KMS-11 (cell line): ENCODE measurements around the gene APLN.

Source experiments
- H2AFZ ChIP-seq: fragments of 200-600 bp; sonication (generic); 2 replicates; pipeline ENCODE4 v1.6.1; 2016; ENCODE audit warnings: antibody characterized with exemption, mixed run types, low read depth
- H3K27ac ChIP-seq: fragments of 200-600 bp; sonication (generic); 2 replicates; pipeline ENCODE4 v1.6.1; 2016; ENCODE audit warnings: mild to moderate bottlenecking, mixed run types
- H3K27me3 ChIP-seq: fragments of 200-600 bp; sonication (generic); 2 replicates; pipeline ENCODE4 v1.6.1; 2017; ENCODE audit warnings: mild to moderate bottlenecking, low read depth, mixed run types, moderate library complexity; ENCODE audit not compliant: insufficient read depth
- H3K36me3 ChIP-seq: fragments of 200-600 bp; sonication (generic); 2 replicates; pipeline ENCODE4 v1.6.1; 2017; ENCODE audit warnings: mild to moderate bottlenecking, mixed run types; ENCODE audit not compliant: insufficient read depth
- H3K4me1 ChIP-seq: fragments of 200-600 bp; sonication (generic); 2 replicates; pipeline ENCODE4 v1.6.1; 2016; ENCODE audit warnings: mild to moderate bottlenecking, low read depth, mixed run types; ENCODE audit not compliant: poor library complexity, severe bottlenecking
- H3K4me2 ChIP-seq: fragments of 200-600 bp; sonication (generic); 2 replicates; pipeline ENCODE4 v1.7.0; 2016; ENCODE audit warnings: mild to moderate bottlenecking, mixed run types
- H3K4me3 ChIP-seq: fragments of 200-600 bp; sonication (generic); IDR thresholded peaks from 2 replicates; pipeline ENCODE4 v1.6.1; 2017; ENCODE audit warnings: low read depth, low read length, mixed read lengths; ENCODE audit not compliant: insufficient read depth
- H3K79me2 ChIP-seq: fragments of 200-600 bp; sonication (generic); 2 replicates; pipeline ENCODE4 v1.6.1; 2016; ENCODE audit warnings: low read depth, mixed run types; ENCODE audit not compliant: insufficient read depth
- H3K9ac ChIP-seq: fragments of 200-600 bp; sonication (generic); 2 replicates; pipeline ENCODE4 v1.6.1; 2016; ENCODE audit warnings: mild to moderate bottlenecking, mixed run types
- H4K20me1 ChIP-seq: fragments of 200-600 bp; sonication (generic); 2 replicates; pipeline ENCODE4 v1.6.1; 2016; ENCODE audit warnings: mild to moderate bottlenecking, mixed run types; ENCODE audit not compliant: insufficient read depth
- CTCF ChIP-seq: fragments of 200-600 bp; sonication (generic); conservative IDR thresholded peaks from 2 replicates; pipeline ENCODE4 v1.6.1; 2017; ENCODE audit warnings: low read depth, mild to moderate bottlenecking, antibody characterized with exemption, low read length, moderate library complexity, mixed read lengths

Gene APLN

GRCh38 chrX:129695535-129695934 lies 40.8 kb upstream of the APLN start:
- H4K20me1 ChIP-seq = no peaks in the 10 kb centered on the region
- no peak for TF ChIP-seq CTCF
- no peak overlapping the region for H3K4me3 ChIP-seq
- no peaks in the 10 kb centered on the region for H3K4me1 ChIP-seq
- no peak overlapping the region for H3K27ac ChIP-seq
- no peaks in the 10 kb centered on the region for H3K27me3 ChIP-seq
- no peaks in the 10 kb centered on the region for H3K36me3 ChIP-seq
- no peak overlapping the region for H3K4me2 ChIP-seq
- H2AFZ ChIP-seq = no peak overlapping the region
- no peak overlapping the region for H3K9ac ChIP-seq
- H3K79me2 ChIP-seq = no peaks in the 10 kb centered on the region

GRCh38 chrX:129694805-129695204 lies 40.0 kb upstream of the APLN start:
- Histone ChIP-seq H3K36me3 (no peaks in the 10 kb centered on the region), H3K27ac (no peak overlapping the region), H3K79me2 (no peaks in the 10 kb centered on the region), H3K27me3 (no peaks in the 10 kb centered on the region), H3K4me2 (no peak overlapping the region), H2AFZ (no peak overlapping the region), H3K4me1 (no peaks in the 10 kb centered on the region), H3K9ac (no peak overlapping the region), H3K4me3 (no peak overlapping the region), H4K20me1 (no peaks in the 10 kb centered on the region)
- no peak for TF ChIP-seq CTCF

- no peaks in the 10 kb centered on the region for H3K79me2 ChIP-seq
- H3K36me3 ChIP-seq = no peaks in the 10 kb centered on the region
- no peak overlapping the region for H3K4me2 ChIP-seq
- H3K27me3 ChIP-seq = no peaks in the 10 kb centered on the region
- no peaks in the 10 kb centered on the region for H3K4me1 ChIP-seq
- H3K27ac ChIP-seq = no peak overlapping the region
- no peak overlapping the region for H3K4me3 ChIP-seq
- H2AFZ ChIP-seq = no peak overlapping the region
- no peaks in the 10 kb centered on the region for H4K20me1 ChIP-seq
- H3K9ac ChIP-seq = no peak overlapping the region
- TF ChIP-seq CTCF = no peak
These were observed 38.6 kb upstream of the APLN start for GRCh38 chrX:129693354-129693753.

GRCh38 chrX:129690435-129690834 lies 35.7 kb upstream of the APLN start:
- H3K27me3 ChIP-seq = no peaks in the 10 kb centered on the region
- H3K4me3 ChIP-seq = no peak overlapping the region
- no peaks in the 10 kb centered on the region for H3K4me1 ChIP-seq
- no peak overlapping the region for H3K27ac ChIP-seq
- no peak overlapping the region for H2AFZ ChIP-seq
- no peaks in the 10 kb centered on the region for H4K20me1 ChIP-seq
- H3K79me2 ChIP-seq = no peaks in the 10 kb centered on the region
- no peak overlapping the region for H3K9ac ChIP-seq
- no peaks in the 10 kb centered on the region for H3K36me3 ChIP-seq
- no peak overlapping the region for H3K4me2 ChIP-seq
- no peak for TF ChIP-seq CTCF

- H3K9ac ChIP-seq = no peak overlapping the region
These were observed 35.0 kb upstream of the APLN start for GRCh38 chrX:129689796-129690195.

More at GRCh38 chrX:129689796-129690195, 35.0 kb upstream of the APLN start:
- no peak for TF ChIP-seq CTCF
- no peaks in the 10 kb centered on the region for H3K79me2 ChIP-seq
- H2AFZ ChIP-seq = no peak overlapping the region
- H4K20me1 ChIP-seq = no peaks in the 10 kb centered on the region
- H3K27ac ChIP-seq = no peak overlapping the region
- no peak overlapping the region for H3K4me3 ChIP-seq
- no peaks in the 10 kb centered on the region for H3K36me3 ChIP-seq
- no peaks in the 10 kb centered on the region for H3K27me3 ChIP-seq
- no peak overlapping the region for H3K4me2 ChIP-seq
- H3K4me1 ChIP-seq = no peaks in the 10 kb centered on the region
